DMS114 treated with DMSO at 0.1 percent for 48 hours (cell line): ENCODE measurements around the gene DOCK9.
"Not testable (repeated sequence)": the region's sequence is repeated elsewhere in the genome, so short reads cannot be mapped to it uniquely, and the experiment has no call there.

Source experiments
- DNase-seq: peaks from one replicate; lab custom pipeline; 2025; ENCODE audit not compliant: unreplicated experiment; lab: John Stamatoyannopoulos, UW

Gene DOCK9

DNA sequence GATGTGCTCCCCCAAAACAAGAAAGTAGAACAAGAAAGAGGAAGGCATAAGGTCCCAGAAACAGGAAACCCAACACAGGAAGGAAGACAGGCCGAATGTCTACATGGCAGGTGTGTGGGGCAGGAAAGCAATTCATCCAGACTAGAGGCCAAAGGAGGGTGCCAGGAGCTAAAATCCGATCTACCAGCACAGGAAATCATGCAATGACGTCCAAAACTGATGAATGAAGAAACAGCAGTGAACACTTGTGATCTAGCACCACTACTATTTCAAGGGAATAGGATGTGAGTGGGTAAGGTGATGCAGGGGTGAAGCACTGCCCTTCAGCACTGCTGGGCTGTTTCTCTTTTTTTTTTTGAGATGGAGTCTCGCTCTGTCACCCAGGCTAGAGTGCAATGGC, 59.1 kb downstream of the DOCK9 start:
- DNase-seq, result no peak

DNA sequence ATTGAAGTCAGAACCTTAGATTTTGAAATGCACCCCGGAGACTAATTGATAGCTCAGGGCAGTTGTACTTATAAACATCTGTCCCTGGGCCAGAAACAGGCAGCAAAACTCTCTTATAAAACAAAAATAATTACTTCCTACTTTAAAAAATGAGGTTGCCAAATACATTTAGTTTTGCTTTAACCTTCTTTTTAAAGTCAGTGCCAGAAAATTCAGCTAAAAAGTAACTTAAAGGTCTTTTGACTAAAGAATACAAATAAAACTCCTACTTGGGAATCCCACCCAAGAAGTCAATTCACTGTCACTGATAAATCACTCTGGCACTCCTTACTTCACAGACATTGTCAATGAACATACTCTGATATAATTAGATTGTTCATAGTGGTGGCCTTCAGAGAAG, 60.7 kb downstream of the DOCK9 start:
- no peak for DNase-seq

DNA sequence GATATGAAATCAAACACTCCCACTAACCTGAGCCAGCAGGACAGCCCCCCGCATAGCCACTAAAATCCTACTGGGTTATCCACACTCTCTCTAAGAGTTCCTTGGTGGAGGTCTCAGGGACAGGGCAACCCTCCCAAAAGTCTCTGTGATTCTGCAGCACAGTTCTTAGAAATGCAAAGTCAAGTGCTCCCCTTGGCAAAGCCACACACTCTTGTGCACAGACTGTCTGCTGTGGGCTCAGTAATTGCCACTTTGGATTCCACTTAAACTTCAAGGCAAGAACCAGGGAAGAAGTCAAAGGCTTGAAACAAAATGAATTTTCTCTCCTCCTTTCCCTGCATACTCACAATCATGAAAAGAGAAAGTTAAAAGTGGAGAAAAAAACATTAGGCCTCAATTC, 61.5 kb downstream of the DOCK9 start:
- no peak for DNase-seq

DNA sequence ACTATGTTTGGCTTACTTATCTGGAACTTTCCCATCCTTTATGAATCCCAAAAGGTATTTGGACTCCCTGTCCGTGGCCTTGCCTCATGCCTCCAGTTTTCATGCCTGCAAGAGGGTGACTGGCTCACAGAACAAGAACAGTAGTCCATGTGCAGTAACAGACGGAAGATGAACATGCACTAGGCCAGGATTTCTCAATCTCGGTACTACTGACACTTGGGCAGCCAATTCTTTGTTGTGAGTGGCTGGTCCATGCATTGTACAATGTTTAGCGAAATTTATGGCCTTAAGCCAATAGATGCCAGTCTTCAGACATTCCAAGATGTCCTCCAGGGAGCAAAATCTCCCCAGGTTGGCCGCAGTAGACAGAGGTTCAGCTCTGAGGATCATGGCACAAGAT, 61.9 kb downstream of the DOCK9 start:
- no peak for DNase-seq

DNA sequence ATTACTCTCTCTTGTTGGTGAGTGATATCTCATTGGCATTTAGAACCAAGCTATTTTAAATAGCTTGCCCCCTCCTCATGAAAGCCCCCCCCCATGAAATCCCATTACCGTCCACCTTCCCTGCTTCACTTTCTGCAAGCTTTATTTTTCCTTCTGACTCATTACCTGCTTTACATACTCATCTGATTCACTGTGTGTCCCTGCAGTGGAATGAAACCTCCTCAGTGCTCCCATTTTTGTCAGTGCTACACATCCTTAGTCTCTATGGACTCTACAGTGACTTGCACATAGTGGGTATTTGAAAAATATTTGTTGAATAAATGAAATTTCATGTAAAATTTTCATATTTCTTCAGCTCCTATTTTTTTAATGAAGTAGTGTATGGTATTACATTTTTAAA, 62.3 kb downstream of the DOCK9 start:
- DNase-seq, result no peak

DNA sequence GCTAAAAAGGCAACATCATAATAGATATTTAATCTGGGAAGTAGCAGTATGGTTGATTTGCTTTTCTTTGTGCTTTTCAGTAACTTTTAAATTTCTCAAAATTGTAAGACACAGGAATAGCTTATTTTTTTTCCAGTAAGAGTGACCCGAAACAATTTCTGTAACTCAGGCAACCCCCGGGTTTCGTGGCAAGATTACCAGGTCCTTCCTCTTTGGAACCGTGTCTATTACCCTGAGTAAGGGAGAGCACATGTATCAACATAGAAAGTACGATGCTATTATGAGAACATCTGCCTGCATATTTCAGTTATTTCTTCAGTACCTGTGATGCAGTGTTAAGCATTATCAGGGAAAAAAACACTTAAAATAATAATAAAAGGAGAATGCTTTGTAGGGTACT, 64.1 kb downstream of the DOCK9 start:
- DNase-seq, result no peak

DNA sequence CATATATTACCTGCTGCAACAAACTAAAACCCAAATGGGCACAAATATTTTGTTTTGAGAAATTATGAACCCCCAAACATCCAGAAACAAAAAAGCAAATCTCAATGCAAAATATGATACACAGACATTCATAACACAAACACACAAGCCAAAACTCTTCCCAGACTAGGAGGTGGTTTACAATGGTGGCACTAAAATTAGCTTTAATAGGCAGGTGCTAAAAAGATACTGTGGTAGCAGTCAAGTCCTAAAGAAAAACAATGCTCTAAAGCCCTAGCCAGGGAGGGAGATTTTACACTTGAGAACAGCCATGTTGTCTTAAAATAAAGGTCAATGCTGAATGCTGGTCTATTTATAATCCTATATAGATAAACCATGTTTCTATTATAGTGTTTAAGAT, 65.0 kb downstream of the DOCK9 start:
- no peak for DNase-seq

DNA sequence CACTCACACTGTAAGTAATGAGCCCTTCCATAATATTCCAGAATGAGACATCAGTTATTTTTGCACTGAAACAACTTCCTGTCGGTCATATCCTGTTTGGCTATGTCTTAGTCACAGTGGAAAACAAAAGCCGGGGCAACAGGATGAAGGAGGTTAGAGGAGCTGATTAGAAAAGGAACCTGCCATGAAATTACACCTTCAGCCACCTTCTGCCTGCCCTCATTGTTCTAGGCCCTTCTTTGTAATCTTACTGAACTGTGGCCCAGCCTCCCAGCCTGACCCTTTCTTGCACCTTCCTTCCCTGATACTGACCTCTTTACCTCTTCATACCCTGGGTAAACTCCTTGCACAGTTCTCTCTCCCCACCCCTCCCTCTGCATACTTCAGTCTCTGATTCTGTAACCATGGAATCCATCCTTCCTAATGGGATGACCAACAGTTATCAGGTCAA, 67.3 kb downstream of the DOCK9 start:
- no peak for DNase-seq

DNA sequence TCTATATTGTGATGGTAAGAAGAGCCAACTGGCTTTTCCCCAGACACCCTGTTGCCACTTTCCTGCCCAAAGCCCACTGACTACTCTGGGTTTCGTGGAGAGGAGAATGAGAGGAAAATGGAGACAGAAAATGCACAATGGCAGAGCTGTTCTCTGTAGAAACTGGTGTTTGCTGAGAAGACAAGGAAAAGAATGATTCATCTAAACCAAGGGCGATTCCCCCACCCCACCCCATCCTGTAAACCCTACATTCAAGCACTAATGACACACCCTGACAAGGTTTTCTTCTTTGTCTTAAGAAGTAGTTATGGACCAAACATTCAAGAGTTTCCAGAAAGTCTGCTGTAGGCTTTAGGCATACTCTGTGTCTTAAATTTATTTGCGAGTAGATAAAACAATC, 68.8 kb downstream of the DOCK9 start:
- DNase-seq, result no peak

DNA sequence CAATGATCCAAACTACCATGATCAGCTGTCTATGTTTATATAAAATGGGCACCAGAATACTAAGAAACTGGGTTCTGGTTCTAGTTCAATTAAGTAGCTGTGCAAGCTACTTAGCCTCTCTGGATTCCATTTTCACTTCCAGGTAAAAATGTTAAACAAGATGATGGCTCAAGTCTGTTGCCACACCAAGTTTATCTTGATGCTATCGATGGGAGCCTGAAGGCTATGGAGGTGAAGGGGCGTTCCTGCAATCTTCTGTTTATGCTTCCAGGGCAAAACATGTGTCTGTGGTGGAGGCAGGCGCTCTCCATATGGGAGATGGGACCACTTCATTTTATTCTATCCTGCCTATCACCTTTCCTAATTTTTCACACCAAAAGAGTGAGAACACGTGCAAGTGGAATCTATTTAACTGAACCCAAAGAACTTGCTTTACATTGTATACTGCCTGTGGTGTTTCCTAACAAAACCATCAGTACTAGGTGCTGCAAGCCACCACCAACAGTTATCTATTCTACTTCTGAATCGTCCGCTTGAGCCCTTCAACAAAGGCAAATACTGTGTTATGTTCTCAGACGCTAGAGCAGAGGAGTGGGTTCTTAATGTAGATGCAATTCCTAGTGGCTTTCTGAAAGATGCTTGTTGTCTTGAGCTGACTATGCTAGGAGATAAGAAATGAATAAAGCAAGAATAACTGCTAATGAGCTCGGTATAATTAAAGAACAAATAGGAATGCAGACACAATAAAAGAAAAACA, 70.9 kb downstream of the DOCK9 start:
- no peak for DNase-seq

DNA sequence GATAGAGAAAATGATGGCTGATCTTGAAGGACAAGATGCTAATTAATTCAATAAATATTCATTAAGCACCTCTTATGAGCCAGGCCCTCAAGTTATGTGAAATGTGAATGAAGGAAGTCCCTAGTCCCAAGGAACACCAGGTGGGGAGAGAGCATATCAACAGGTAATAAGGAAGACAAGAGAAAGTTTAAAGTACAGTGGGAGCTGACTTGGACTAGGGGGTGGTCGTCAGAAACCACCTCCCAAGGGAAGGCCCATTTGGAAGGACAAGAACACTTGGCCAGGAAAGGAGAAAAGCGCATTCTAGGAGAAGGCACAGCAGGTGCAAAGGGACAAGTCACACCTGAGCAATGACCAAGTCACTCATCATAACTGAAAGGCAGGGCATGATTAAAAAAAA, 72.7 kb downstream of the DOCK9 start:
- no peak for DNase-seq

DNA sequence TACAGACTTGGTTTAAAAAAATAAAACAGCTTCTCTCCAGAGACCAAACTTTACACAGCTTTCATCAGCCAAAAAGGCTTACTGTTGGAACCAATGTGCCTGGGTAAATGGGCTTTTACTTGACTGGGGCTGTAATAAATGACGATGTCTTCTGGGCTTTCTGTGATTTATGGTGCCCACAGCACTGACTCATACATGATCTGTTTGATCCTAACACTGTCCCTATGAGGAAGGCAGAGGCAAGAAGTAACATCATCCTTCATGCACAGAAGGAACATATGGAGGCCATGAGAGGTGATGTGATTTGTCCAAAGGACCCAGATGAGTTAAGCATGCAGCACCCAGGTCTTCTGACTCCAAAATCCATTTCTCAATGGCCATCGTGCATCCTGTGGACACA, 77.4 kb downstream of the DOCK9 start:
- DNase-seq, result no peak

DNA sequence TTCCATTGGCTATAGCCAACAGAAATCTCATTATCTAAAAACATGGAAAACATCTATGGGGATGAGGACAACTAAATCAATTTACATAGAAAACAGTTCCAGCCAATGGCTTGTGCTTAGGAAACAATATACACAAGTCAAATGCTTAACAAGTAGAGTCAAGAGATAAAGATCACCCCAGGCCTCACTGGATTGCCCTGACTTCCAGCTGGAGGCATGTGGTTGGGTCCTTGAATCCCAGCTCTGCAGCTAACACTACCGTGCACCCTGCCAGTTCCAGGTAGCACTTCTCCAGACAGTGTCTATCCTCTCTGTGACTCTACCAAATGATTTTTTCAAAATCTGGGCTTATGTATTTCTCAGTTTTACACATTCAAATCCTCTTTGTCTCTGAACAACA, 80.2 kb downstream of the DOCK9 start:
- DNase-seq, result no peak

DNA sequence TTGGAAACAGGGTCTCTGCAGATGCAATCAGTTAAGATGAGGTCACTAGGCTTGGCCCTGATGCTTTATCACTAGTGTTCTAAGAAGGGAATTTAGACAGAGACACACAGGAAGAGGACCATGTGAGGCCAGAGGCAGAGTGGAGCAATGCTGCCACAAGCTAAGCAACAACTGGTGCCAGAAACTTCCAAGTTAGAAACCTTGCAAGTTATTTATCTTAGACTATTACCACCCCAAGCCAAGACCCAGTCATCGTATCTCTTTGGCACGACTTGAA, 81.1 kb downstream of the DOCK9 start:
- DNase-seq, result no peak

DNA sequence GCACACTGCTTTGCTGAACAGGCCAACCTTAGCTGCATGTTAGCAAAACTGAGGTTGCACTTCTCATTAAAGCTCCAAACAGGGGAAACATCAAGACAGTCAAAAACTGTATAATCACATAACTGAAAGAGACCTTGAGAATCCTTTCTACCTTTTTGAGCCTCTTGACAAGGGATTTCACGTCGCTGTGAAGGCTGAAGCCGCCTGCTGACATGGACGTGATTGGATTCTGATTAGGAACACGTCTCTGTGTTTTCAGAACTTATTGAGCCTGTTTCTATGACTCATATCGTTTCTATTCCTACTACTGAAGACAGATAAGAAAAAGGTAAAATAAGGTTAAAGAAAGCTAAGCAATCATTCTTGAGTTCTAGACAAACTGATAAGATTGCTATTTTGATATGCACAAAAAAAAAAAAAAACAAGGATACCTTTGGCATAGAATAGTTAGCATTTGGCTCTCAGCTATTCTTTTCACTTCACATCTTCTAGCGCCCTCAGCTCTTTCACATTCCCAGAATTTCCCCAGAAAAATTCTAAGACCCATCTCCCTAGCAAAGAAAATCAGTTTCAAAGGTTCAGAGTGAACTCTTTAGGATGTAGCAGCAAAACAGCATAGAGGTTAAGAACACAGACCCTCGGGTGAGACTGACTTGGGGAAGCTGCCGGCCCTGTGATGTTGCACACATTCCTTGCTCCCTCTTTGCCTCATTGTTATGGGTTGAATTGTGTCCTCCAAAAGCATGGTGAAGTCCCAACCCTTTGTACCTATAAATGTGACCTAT, 81.6 kb downstream of the DOCK9 start:
- no peak for DNase-seq

DNA sequence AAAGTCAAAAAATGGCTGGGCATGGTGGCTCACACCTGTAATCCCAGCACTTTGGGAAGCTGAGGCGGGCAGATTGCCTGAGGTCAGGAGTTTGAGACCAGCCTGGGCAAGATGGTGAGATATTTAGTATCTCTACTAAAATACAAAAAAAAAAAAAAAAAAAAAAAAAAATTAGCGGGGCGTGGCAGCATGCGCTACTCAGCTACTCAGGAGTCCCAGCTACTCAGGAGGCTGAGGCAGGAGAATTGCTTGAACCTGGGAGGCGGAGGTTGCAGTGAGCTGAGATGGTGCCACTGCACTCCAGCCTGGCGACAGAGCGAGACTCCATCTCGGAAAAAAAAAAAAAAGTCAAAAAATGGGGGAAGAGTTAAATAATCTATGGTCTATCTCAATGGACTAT, 83.0 kb downstream of the DOCK9 start:
- DNase-seq, result not testable (repeated sequence)

DNA sequence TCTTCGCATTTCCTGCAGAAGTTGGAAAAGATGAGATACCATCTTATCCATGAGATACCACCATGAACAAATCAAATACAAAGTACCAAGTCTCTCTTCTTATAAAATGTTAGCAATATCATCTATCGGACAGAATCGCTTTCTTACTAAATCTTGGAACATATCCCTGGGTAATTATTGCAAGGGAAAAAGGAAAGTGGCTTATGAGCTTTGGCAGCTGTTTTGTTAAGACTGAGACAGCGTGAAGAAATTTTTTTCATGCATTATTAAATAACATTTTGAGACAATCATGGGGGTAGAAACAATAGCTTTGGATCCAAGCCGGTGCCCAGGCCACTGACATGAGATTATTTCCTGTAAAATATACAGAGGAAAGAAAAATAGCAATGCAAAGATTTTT, 84.5 kb downstream of the DOCK9 start:
- no peak for DNase-seq

DNA sequence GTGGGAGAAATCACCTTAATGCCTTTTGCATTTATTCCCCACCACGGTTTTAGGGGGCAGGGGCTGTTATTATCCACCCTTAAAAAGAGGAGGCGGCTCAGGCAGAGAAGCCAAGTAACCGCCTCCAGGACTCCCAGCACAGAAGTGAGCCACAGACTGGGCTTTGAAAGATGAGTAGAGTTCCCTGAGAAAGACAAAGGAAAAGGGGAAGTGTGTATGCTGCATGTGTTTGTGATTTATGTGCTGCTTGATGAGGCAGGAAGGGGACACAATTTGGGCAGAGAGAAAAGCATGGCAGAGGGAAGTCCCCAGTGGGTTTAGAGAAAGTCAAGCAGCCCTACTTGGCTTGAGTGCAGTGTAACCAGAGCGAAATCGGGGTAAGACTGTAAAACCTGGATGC, 85.0 kb downstream of the DOCK9 start:
- no peak for DNase-seq

DNA sequence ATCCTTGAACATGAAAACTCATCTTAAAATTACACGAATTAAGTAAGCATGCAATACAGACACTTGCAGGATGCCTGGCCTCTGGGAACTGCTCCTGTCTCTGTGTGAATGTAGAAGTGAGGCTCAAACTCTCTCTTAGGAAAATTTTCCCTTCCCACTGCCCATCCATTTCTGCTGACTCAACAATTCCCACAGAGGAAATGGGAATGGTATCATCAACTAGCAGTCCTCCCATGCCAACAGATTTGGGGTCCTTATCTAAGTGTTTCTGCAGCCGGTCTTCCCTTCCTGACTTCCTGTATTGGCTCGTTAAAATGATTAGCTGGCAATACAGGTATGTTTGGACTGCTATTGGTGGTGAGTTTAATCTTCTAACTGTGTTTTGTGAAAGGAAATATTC, 85.8 kb downstream of the DOCK9 start:
- no peak for DNase-seq

DNA sequence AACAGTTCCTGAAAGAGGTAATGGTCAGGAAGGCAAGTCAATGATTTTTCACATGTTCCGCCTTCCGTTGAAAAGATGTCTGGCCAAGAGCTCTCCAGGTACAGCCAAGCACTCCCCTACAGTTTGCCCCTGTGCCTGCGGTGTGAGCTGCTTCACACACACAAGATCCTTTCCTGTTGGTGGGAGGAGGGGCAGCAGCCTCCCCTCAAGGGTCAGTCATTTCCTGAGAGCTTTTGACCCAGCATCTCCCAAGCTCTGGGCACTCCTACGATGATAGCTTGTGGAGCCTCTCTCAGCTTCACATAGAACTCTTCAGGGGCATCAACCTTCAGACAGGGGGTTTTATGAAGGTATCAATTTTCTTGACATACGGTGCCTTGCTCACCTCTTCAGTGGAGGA, 86.9 kb downstream of the DOCK9 start:
- no peak for DNase-seq

DNA sequence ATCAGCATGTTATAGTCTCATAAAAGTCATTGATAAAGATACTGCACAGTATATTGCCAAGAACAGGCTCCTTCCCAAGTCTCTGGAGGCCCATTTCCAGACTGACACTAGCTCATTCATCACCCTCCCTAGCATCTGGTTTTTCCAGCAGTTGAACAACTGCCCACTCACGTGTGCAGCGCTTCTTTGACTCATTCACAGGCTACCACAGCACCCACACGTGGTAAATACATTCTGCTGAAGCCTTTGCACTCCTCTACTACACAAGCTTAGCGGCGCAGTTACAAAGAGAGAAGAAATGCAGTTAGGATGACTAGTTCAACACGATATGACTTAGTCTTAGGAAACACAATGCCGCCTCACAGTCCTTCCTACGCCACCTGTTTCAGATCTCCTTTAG, 87.7 kb downstream of the DOCK9 start:
- DNase-seq, result no peak

DNA sequence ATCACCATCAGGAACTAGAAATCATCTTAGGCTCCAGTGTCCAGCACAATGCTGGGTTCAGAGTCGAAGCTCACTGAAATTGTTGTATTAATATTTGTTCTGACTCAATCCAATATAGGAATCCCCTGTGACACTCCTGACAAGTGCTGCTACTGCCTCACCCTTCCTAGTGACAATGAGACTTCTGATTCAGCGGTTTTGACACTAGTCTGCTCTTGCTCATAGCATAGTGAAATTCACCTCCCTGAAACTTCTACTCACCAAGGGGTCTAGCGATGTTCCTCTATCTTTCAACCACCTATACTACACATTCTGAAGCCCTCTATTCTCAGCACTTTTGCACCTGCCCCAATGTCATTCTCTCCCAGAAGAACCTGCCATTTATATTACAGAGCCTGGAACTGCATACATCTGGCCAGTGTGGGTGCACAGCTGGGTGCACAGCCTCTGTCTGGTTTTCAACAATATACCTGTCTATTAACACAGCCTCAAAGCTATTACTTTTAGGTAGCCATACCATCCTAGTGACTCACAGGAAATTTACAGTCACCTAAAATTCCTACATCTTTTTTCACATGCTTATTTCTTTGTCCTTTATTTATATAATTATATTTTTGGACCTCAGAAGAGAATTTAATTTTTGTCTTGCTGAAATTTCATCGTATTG, 88.3 kb downstream of the DOCK9 start:
- DNase-seq, result no peak
